HG03520 (cell line): ENCODE measurements around the gene PEAK3.

Source experiments
- ATAC-seq: cut with Tn5 transposase; IDR thresholded peaks from one replicate; pipeline ENCODE4 v1.9.1; 2021; ENCODE audit warnings: mild to moderate bottlenecking, moderate library complexity; ENCODE audit not compliant: unreplicated experiment

Gene PEAK3

GRCh38 chr19:2282062-2282861, at the start of gene PEAK3:
TSS of gene PEAK3 (minus strand) at chr19:2282175. CDS start at chr19:2280931, 1,244 bp downstream.
- no peak for ATAC-seq

GRCh38 chr19:2330632-2331284, 48.8 kb upstream of the PEAK3 start:
- ATAC-seq, result no peak

GRCh38 chr19:2330255-2330631, 48.3 kb upstream of the PEAK3 start:
- no peak for ATAC-seq

GRCh38 chr19:2329501-2329916, 47.5 kb upstream of the PEAK3 start:
- ATAC-seq, result no peak

- no peak for ATAC-seq
Measured at GRCh38 chr19:2329149-2329478, 47.1 kb upstream of the PEAK3 start.

GRCh38 chr19:2328401-2329148, 46.6 kb upstream of the PEAK3 start, which contains the start of the genes LSM7 and SPPL2B:
TSS of gene LSM7 (minus strand) at chr19:2328586. CDS start at chr19:2328566, 20 bp downstream.
TSS of gene SPPL2B (plus strand) at chr19:2328684. CDS start at chr19:2328710, 26 bp downstream.
- peak; percentile 59 for ATAC-seq

- ATAC-seq, result no peak
Measured at GRCh38 chr19:2327773-2328400, 45.9 kb upstream of the PEAK3 start.

GRCh38 chr19:2326699-2327360, 44.9 kb upstream of the PEAK3 start:
- ATAC-seq, result no peak

- no peak for ATAC-seq
Measured at GRCh38 chr19:2325281-2326046, 43.5 kb upstream of the PEAK3 start.

- no peak for ATAC-seq
Measured at GRCh38 chr19:2324220-2324948, 42.4 kb upstream of the PEAK3 start.

GRCh38 chr19:2323707-2324106, 41.7 kb upstream of the PEAK3 start:
- ATAC-seq, result no peak

GRCh38 chr19:2321565-2322283, 39.7 kb upstream of the PEAK3 start:
- no peak for ATAC-seq

- ATAC-seq, result no peak
Measured at GRCh38 chr19:2320939-2321338, 39.0 kb upstream of the PEAK3 start.

- no peak for ATAC-seq
Measured at GRCh38 chr19:2320049-2320448, 38.1 kb upstream of the PEAK3 start.

GRCh38 chr19:2319551-2319950, 37.6 kb upstream of the PEAK3 start:
- ATAC-seq, result no peak

GRCh38 chr19:2318923-2319322, 36.9 kb upstream of the PEAK3 start:
- ATAC-seq, result no peak

- ATAC-seq, result no peak
Measured at GRCh38 chr19:2317756-2318155, 35.8 kb upstream of the PEAK3 start.

- no peak for ATAC-seq
Measured at GRCh38 chr19:2317300-2317699, 35.3 kb upstream of the PEAK3 start.
